ENCODE results near the gene JPH3. TPM values are rescaled to one million over a fixed set of nuclear protein-coding genes. Genes with fewer than 3 reads are reported as not detected.

Gene JPH3
- total and polyA plus RNA-seq, 2 donors: 0.53 to 0.95 TPM

GRCh38 chr16:87694441-87695125, 92.3 kb downstream of the JPH3 start:
- Histone ChIP-seq H3K36me3 (ENCODE audit: insufficient read depth) (no peaks in the 10 kb centered on the region), H3K4me1 (ENCODE audit: insufficient read depth) (no peaks in the 10 kb centered on the region), H3K4me3 (ENCODE audit: low read depth, low read length) (no peak overlapping the region), H3K27ac (ENCODE audit: low read depth) (no peak overlapping the region)
- no peak for DNase-seq (ENCODE audit: extremely low spot score)
- WGBS: 89% methylated on average over 20 of the region's 20 CpGs

- no peak for DNase-seq (ENCODE audit: extremely low spot score)
- no peaks in the 10 kb centered on the region for H3K36me3 ChIP-seq (ENCODE audit: insufficient read depth)
- no peak overlapping the region for H3K4me3 ChIP-seq (ENCODE audit: low read depth, low read length)
- WGBS: 94% methylated on average over 12 of the region's 12 CpGs
- no peak overlapping the region for H3K27ac ChIP-seq (ENCODE audit: low read depth)
- H3K4me1 ChIP-seq (ENCODE audit: insufficient read depth): no peaks in the 10 kb centered on the region
Observed at GRCh38 chr16:87695534-87695933, 93.2 kb downstream of the JPH3 start.

GRCh38 chr16:87696726-87697125, 94.4 kb downstream of the JPH3 start:
- Histone ChIP-seq H3K27ac (ENCODE audit: low read depth) (no peak overlapping the region), H3K4me3 (ENCODE audit: low read depth, low read length) (no peak overlapping the region), H3K4me1 (ENCODE audit: insufficient read depth) (no peaks in the 10 kb centered on the region), H3K36me3 (ENCODE audit: insufficient read depth) (no peaks in the 10 kb centered on the region)
- 75% methylated on average over 18 of the region's 18 CpGs for WGBS
- DNase-seq (ENCODE audit: extremely low spot score): no peak

- H3K36me3 ChIP-seq (ENCODE audit: insufficient read depth): no peaks in the 10 kb centered on the region
- 95% methylated on average over 21 of the region's 21 CpGs for WGBS
- H3K4me3 ChIP-seq (ENCODE audit: low read depth, low read length): no peak overlapping the region
Observed at GRCh38 chr16:87697256-87697655, 94.9 kb downstream of the JPH3 start.

GRCh38 chr16:87697792-87698191, 95.5 kb downstream of the JPH3 start:
- Histone ChIP-seq H3K4me1 (ENCODE audit: insufficient read depth) (no peaks in the 10 kb centered on the region), H3K4me3 (ENCODE audit: low read depth, low read length) (no peak overlapping the region), H3K36me3 (ENCODE audit: insufficient read depth) (no peaks in the 10 kb centered on the region), H3K27ac (ENCODE audit: low read depth) (no peak overlapping the region)
- DNase-seq (ENCODE audit: extremely low spot score): no peak
- 90% methylated on average over 14 of the region's 14 CpGs for WGBS

More at GRCh38 chr16:87697256-87697655, 94.9 kb downstream of the JPH3 start:
- no peak overlapping the region for H3K27ac ChIP-seq (ENCODE audit: low read depth)
- no peaks in the 10 kb centered on the region for H3K4me1 ChIP-seq (ENCODE audit: insufficient read depth)
- DNase-seq (ENCODE audit: extremely low spot score): no peak

GRCh38 chr16:87698241-87698640, 95.9 kb downstream of the JPH3 start:
- WGBS: 92% methylated on average over 7 of the region's 7 CpGs
- no peak for DNase-seq (ENCODE audit: extremely low spot score)

GRCh38 chr16:87698676-87699199, 96.4 kb downstream of the JPH3 start:
- WGBS: 90% methylated on average over 20 of the region's 20 CpGs
- H3K36me3 ChIP-seq (ENCODE audit: insufficient read depth): no peaks in the 10 kb centered on the region
- H3K4me3 ChIP-seq (ENCODE audit: low read depth, low read length): no peak overlapping the region

More at GRCh38 chr16:87698241-87698640, 95.9 kb downstream of the JPH3 start:
- Histone ChIP-seq H3K36me3 (ENCODE audit: insufficient read depth) (no peaks in the 10 kb centered on the region), H3K27ac (ENCODE audit: low read depth) (no peak overlapping the region), H3K4me1 (ENCODE audit: insufficient read depth) (no peaks in the 10 kb centered on the region), H3K4me3 (ENCODE audit: low read depth, low read length) (no peak overlapping the region)

GRCh38 chr16:87700406-87701077, 98.2 kb downstream of the JPH3 start:
- Histone ChIP-seq H3K27ac (ENCODE audit: low read depth) (no peak overlapping the region), H3K4me3 (ENCODE audit: low read depth, low read length) (no peak overlapping the region), H3K4me1 (ENCODE audit: insufficient read depth) (no peaks in the 10 kb centered on the region), H3K36me3 (ENCODE audit: insufficient read depth) (no peaks in the 10 kb centered on the region)
- WGBS: 91% methylated on average over 19 of the region's 19 CpGs
- DNase-seq (ENCODE audit: extremely low spot score): no peak

More at GRCh38 chr16:87698676-87699199, 96.4 kb downstream of the JPH3 start:
- no peaks in the 10 kb centered on the region for H3K4me1 ChIP-seq (ENCODE audit: insufficient read depth)
- no peak overlapping the region for H3K27ac ChIP-seq (ENCODE audit: low read depth)
- no peak for DNase-seq (ENCODE audit: extremely low spot score)

GRCh38 chr16:87701078-87701460, 98.8 kb downstream of the JPH3 start:
- Histone ChIP-seq H3K4me1 (ENCODE audit: insufficient read depth) (no peaks in the 10 kb centered on the region), H3K4me3 (ENCODE audit: low read depth, low read length) (no peak overlapping the region), H3K27ac (ENCODE audit: low read depth) (no peak overlapping the region), H3K36me3 (ENCODE audit: insufficient read depth) (no peaks in the 10 kb centered on the region)
- 93% methylated on average over 11 of the region's 11 CpGs for WGBS
- no peak for DNase-seq (ENCODE audit: extremely low spot score)

- H3K27ac ChIP-seq (ENCODE audit: low read depth): no peak overlapping the region
- WGBS: 92% methylated on average over 23 of the region's 23 CpGs
- H3K4me1 ChIP-seq (ENCODE audit: insufficient read depth): no peaks in the 10 kb centered on the region
Observed at GRCh38 chr16:87701505-87701921, 99.2 kb downstream of the JPH3 start.

GRCh38 chr16:87702325-87702811, 100.1 kb downstream of the JPH3 start:
- WGBS: 52% methylated on average over 19 of the region's 19 CpGs
- Histone ChIP-seq H3K4me1 (ENCODE audit: insufficient read depth) (no peaks in the 10 kb centered on the region), H3K27ac (ENCODE audit: low read depth) (no peak overlapping the region), H3K4me3 (ENCODE audit: low read depth, low read length) (no peak overlapping the region), H3K36me3 (ENCODE audit: insufficient read depth) (no peaks in the 10 kb centered on the region)
- DNase-seq (ENCODE audit: extremely low spot score): no peak

More at GRCh38 chr16:87701505-87701921, 99.2 kb downstream of the JPH3 start:
- no peaks in the 10 kb centered on the region for H3K36me3 ChIP-seq (ENCODE audit: insufficient read depth)
- no peak for DNase-seq (ENCODE audit: extremely low spot score)
- no peak overlapping the region for H3K4me3 ChIP-seq (ENCODE audit: low read depth, low read length)

- peaks cover 2% of the 10 kb centered on the region for H3K36me3 ChIP-seq (ENCODE audit: insufficient read depth)
- H3K27ac ChIP-seq (ENCODE audit: low read depth): no peak overlapping the region
- H3K4me1 ChIP-seq (ENCODE audit: insufficient read depth): no peaks in the 10 kb centered on the region
- H3K4me3 ChIP-seq (ENCODE audit: low read depth, low read length): no peak overlapping the region
- DNase-seq (ENCODE audit: extremely low spot score): no peak
- 87% methylated on average over 26 of the region's 26 CpGs for WGBS
Observed at GRCh38 chr16:87703071-87703470, 100.8 kb downstream of the JPH3 start.

- Histone ChIP-seq H3K27ac (ENCODE audit: low read depth) (no peak overlapping the region), H3K4me1 (ENCODE audit: insufficient read depth) (no peaks in the 10 kb centered on the region), H3K36me3 (ENCODE audit: insufficient read depth) (peaks cover 2% of the 10 kb centered on the region), H3K4me3 (ENCODE audit: low read depth, low read length) (no peak overlapping the region)
- DNase-seq (ENCODE audit: extremely low spot score): no peak
- 85% methylated on average over 29 of the region's 29 CpGs for WGBS
Observed at GRCh38 chr16:87703835-87704375, 101.6 kb downstream of the JPH3 start.
